GM12878 (cell line): Measurements from ENCODE around the gene ATP6V1G2. TPM values are rescaled to one million over a fixed set of nuclear protein-coding genes. Genes with fewer than 3 reads are reported as not detected.
A peak's percentile ranks its signal among the peaks of the same experiment; 100 is the strongest.

ENCODE experiments used
- ATAC-seq: fragments of 200-7000 bp; cut with Tn5 transposase; 3 replicates; pipeline ENCODE4 v1.9.1; 2020; ENCODE audit warnings: mild to moderate bottlenecking, moderate library complexity
- BruUV-seq: library from RNA; stranded (reverse); fragments of 400-500 nt; replicated peaks from 2 replicates; lab custom pipeline; 2021; lab: Mats Ljungman, UMichigan
- CTCF ChIA-PET: fragments of 300-600 bp; sonication (Branson Sonifier 250); formaldehyde crosslinking; extraction: SDS; loops from one replicate; lab custom pipeline; 2021; ENCODE audit warnings: inconsistent platforms; lab: Yijun Ruan, JAX
- POLR2A ChIA-PET: fragments of 350-600 bp; formaldehyde crosslinking; extraction: SDS; loops from one replicate; lab custom pipeline; 2021; ENCODE audit warnings: inconsistent platforms; lab: Charles Lee
- RAD21 ChIA-PET: fragments of 300-600 bp; sonication (Branson Sonifier 250); formaldehyde crosslinking; loops from one replicate; lab custom pipeline; 2023; ENCODE audit warnings: antibody characterized with exemption; ENCODE audit not compliant: unreplicated experiment; lab: Charles Lee
- SMC1A ChIA-PET: fragments of 300-600 bp; sonication (Branson Sonifier 250); formaldehyde crosslinking; loops from one replicate; lab custom pipeline; 2023; ENCODE audit not compliant: unreplicated experiment, uncharacterized antibody; lab: Charles Lee
- DNase-seq: peaks from one replicate; pipeline ENCODE4 v3.0.0-alpha.2; 2011; ENCODE audit warnings: low read depth, low spot score
- FAIRE-seq: peaks from 3 replicates; lab custom pipeline; 2011; peaks lifted over from hg19 to GRCh38; lab: Jason Lieb, UNC
- H2AFZ ChIP-seq: 2 replicates; pipeline ENCODE4 v1.6.0; 2011; ENCODE audit warnings: low read depth, low read length, control low read depth; ENCODE audit not compliant: control insufficient read depth
- H3K27ac ChIP-seq: 2 replicates; pipeline ENCODE4 v1.5.1; 2011; ENCODE audit warnings: control low read depth; ENCODE audit not compliant: control insufficient read depth, insufficient read depth
- H3K27me3 ChIP-seq, 2 experiments: replicated peaks in 1 of 2; 2 replicates each; pipeline versions ENCODE4 v1.6.0 to v1.6.1; 2011; ENCODE audit warnings: low read length in 1 of 2; ENCODE audit not compliant: control insufficient read depth in 2 of 2, insufficient read depth in 2 of 2
- H3K36me3 ChIP-seq, 2 experiments: 2 replicates each; pipeline ENCODE4 v1.5.1; 2011; ENCODE audit warnings: low read length in 1 of 2; ENCODE audit not compliant: control insufficient read depth in 2 of 2, insufficient read depth in 2 of 2
- H3K4me1 ChIP-seq: 2 replicates; pipeline ENCODE4 v1.6.1; 2011; ENCODE audit warnings: mild to moderate bottlenecking, low read length, moderate library complexity, mixed read lengths; ENCODE audit not compliant: control insufficient read depth, insufficient read depth
- H3K4me2 ChIP-seq: 2 replicates; pipeline ENCODE4 v1.6.0; 2011; ENCODE audit warnings: control low read depth; ENCODE audit not compliant: control insufficient read depth, insufficient read depth
- H3K4me3 ChIP-seq: fragments of 200-600 bp; sonication (generic); 2 replicates; pipeline ENCODE4 v1.5.1; 2016
- H3K79me2 ChIP-seq: 2 replicates; pipeline ENCODE4 v1.6.0; 2011; ENCODE audit warnings: low read length; ENCODE audit not compliant: control insufficient read depth, insufficient read depth
- H3K9ac ChIP-seq: 2 replicates; pipeline ENCODE4 v1.8.0; 2011; ENCODE audit warnings: low read length, control low read depth, mixed read lengths; ENCODE audit not compliant: control insufficient read depth, insufficient read depth
- H3K9me3 ChIP-seq: replicated peaks from 3 replicates; pipeline ENCODE4 v1.5.1; 2011; ENCODE audit warnings: mild to moderate bottlenecking, low read length; ENCODE audit not compliant: control insufficient read depth, insufficient read depth
- H4K20me1 ChIP-seq: 2 replicates; pipeline ENCODE4 v1.6.0; 2011; ENCODE audit not compliant: control insufficient read depth, insufficient read depth
- FOXK2 ChIP-seq: fragments of 450-650 bp; IDR thresholded peaks from 2 replicates; pipeline ENCODE4 v1.6.1; 2017; ENCODE audit warnings: mild to moderate bottlenecking, moderate library complexity
- IRF4 ChIP-seq: IDR thresholded peaks from 2 replicates; pipeline ENCODE4 v1.6.1; 2011; ENCODE audit warnings: low read depth, low read length
- MXI1 ChIP-seq: fragments of 150-350 bp; IDR thresholded peaks from 2 replicates; pipeline ENCODE4 v1.6.1; 2011; ENCODE audit warnings: low read depth, mild to moderate bottlenecking, inconsistent platforms, low read length, improper control_type of control experiment
- NRF1 ChIP-seq: conservative IDR thresholded peaks from 2 replicates; pipeline ENCODE4 v1.6.1; 2011; ENCODE audit warnings: mild to moderate bottlenecking, low read depth, low read length, improper control_type of control experiment
- WRNIP1 ChIP-seq: IDR thresholded peaks from 2 replicates; pipeline ENCODE4 v1.6.1; 2011; ENCODE audit warnings: low read depth, low read length, improper control_type of control experiment, borderline replicate concordance
- ZNF384 ChIP-seq: IDR thresholded peaks from 2 replicates; pipeline ENCODE4 v1.6.1; 2012; ENCODE audit warnings: low read depth, mild to moderate bottlenecking, low read length, improper control_type of control experiment, borderline replicate concordance
- WGBS: methylation state at CpG from one replicate; pipeline ENCODE4 v1.1.6; 2016; ENCODE audit warnings: low lambda C conversion rate; ENCODE audit not compliant: insufficient replicate concordance, insufficient coverage; ENCODE audit errors: missing lambda C conversion rate; 5-methylcytosine and 5-hydroxymethylcytosine counted together
- in situ Hi-C: fragments of 300-500 bp; cut with MboI; formaldehyde crosslinking; loops from 9 replicates; pipeline ENCODE4 v1.14.3; 2018; ENCODE audit warnings: mixed read lengths
- intact Hi-C: fragments of 100-400 bp; cut with micrococcal nuclease; formaldehyde crosslinking; loops from one replicate; pipeline ENCODE4 v1.14.2; 2022; ENCODE audit not compliant: unreplicated experiment
- polyA plus RNA-seq, 11 experiments: library from polyadenylated mRNA; depleted of rRNA in 4 of 11; unstranded in 6 of 11; stranded (reverse) in 5 of 11; fragments of >200 nt; fragmentation: Nextera tagmentation in 4 of 11; fragmentation: Illumina TruSeq in 1 of 11; extraction: Ambion mirVana in 4 of 11; extraction: Trizol in 1 of 11; gene quantifications; 1 replicate in 1 of 11; 2 replicates in 10 of 11; pipeline versions ENCODE4 v1.2.1 to v1.2.3, GENCODE V29; 2011 to 2016; ENCODE audit warnings: inconsistent platforms in 2 of 11, missing spikeins in 2 of 11, low read depth in 1 of 11
- total RNA-seq, 4 experiments: library from RNA; depleted of rRNA in 3 of 4; stranded (reverse); fragments of >200 nt in 3 of 4; fragmentation: Illumina TruSeq in 1 of 4; extraction: Trizol in 1 of 4; gene quantifications; 2 replicates each; pipeline versions ENCODE4 v1.2.1 to v1.2.3, GENCODE V29; 2013 to 2021
- TF ChIP-seq, protein P1 (sequence below): fragments of 450-650 bp; conservative IDR thresholded peaks from 2 replicates; pipeline ENCODE4 v1.6.1; 2017; ENCODE audit warnings: mild to moderate bottlenecking, moderate library complexity
- TF ChIP-seq, protein P2 (sequence below): fragments of 450-650 bp; IDR thresholded peaks from 2 replicates; pipeline ENCODE4 v1.6.1; 2016; ENCODE audit warnings: mild to moderate bottlenecking, moderate library complexity, borderline replicate concordance
- TF ChIP-seq, protein P3 (sequence below): fragments of 450-650 bp; IDR thresholded peaks from 2 replicates; pipeline ENCODE4 v1.6.1; 2016; ENCODE audit warnings: mild to moderate bottlenecking
- TF ChIP-seq, protein P4 (sequence below): IDR thresholded peaks from 2 replicates; pipeline ENCODE4 v1.6.1; 2011; ENCODE audit warnings: borderline replicate concordance, low read depth, mild to moderate bottlenecking, moderate library complexity, low read length; ENCODE audit not compliant: insufficient read depth, poor library complexity, severe bottlenecking

Gene ATP6V1G2
- total and polyA plus RNA-seq, 10 of the 15 experiments (the other 5 are each of a cell fraction or from before 2014, with no cell fraction given): 0.45 to 8.9 (median 2.8) TPM

DNA sequence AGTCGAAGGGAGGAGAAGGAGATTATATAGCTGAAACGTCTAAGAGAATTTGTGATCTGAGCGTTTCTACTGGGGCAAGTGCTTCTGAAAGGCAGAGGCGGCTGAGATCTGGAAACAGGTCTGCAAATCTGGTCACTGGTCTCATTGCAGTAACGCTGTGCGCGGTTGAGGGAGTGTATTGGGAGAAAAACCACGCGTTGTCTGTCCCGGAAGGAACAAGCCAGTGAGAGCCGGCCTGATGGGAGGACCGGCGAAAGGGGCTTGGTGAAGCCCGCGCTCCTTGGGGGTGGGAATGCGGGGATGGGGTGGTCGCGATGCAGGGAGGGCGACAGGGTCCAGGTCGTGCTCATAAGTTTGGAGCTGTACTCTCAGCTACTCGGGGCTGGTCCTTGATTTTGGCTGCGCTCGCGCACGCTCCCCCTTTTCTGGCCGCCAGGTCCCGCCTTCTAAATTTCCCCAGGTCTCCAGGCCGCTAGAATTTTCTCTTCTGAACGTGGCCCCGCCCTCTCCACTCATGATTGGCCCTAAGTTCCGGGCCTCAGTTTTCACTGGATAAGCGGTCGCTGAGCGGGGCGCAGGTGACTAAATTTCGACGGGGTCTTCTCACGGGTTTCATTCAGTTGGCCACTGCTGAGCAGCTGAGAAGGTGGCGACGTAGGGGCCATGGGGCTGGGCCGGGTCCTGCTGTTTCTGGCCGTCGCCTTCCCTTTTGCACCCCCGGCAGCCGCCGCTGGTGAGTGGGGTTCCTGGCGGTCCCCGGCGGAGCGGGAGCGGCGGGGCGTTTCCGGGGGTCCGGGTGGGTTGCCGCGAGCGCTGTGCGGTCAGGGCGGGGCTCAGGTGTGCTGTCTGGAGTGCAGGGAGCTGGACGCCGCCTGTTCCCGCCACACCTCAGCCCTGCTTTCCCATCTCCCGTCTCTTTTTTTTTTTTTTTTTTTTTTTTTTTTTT, 48.6 kb downstream of the ATP6V1G2 start, which contains the start of gene MICB:
Gene MICB, plus strand, starts transcription at position 615 of the 946 bp plus-strand sequence. Its CDS starts 49 bp downstream, at position 664.
- Histone ChIP-seq H3K4me1 (0 out of 2 replicates have a peak, but pooled peaks cover 2% of the 10 kb centered on the region), H4K20me1 (no peaks in the 10 kb centered on the region), H3K4me2 (peak within 1 kb of the TSS; percentile 72), H2AFZ (peak within 1 kb of the TSS; percentile 67), H3K27ac (peak within 1 kb of the TSS; percentile 30), H3K4me3 (peak within 1 kb of the TSS; percentile 76), H3K79me2 (peaks cover 88% of the 10 kb centered on the region), H3K9me3 (no peaks in the 10 kb centered on the region), H3K36me3 (no peaks in the 10 kb centered on the region), H3K27me3 (no peaks in the 10 kb centered on the region), H3K9ac (peak within 1 kb of the TSS; percentile 55; the same call in 1 of the 2 replicates)
- ATAC-seq (peak; percentile 75), FAIRE-seq (peak; percentile 86), DNase-seq (peak; percentile 46)
- SMC1A ChIA-PET: interaction anchor here (0.5 to 6.5 kb wide), 7 partner anchors 43 to 160 kb away, joined by 3 to 63 read pairs (median 3); partner anchors contain the start of gene DDX39B
- in situ Hi-C loops: no loop called here
- CTCF ChIA-PET: interaction anchor here (0.5 to 7.0 kb wide), 9 partner anchors 20 to 241 kb away, joined by 3 to 100 read pairs (median 3); partner anchors contain the start of gene DDX39B
- no TSS peak for BruUV-seq
- WGBS: under 1% methylated on average over 53 of the region's 64 CpGs
- POLR2A ChIA-PET: interaction anchor here (0.5 to 4.8 kb wide), 9 partner anchors 11 to 332 kb away, joined by 3 to 56 read pairs (median 4); partner anchors contain the start of genes ATP6V1G2, DDX39B and NCR3
- RAD21 ChIA-PET: interaction anchor here (1.4 to 6.4 kb wide), 3 partner anchors 43 to 155 kb away, joined by 3 to 72 read pairs (median 66); partner anchors contain the start of genes BAG6 and DDX39B
- intact Hi-C loops: loop anchor here (2.0 to 5.0 kb wide), 2 partner anchors 119 to 155 kb away; partner anchors contain the start of genes AIF1 and BAG6
- TF ChIP-seq FOXK2 (peak; percentile 94), ZNF384 (peak; percentile 50; the same call in 1 of the 2 replicates), MXI1 (peak; percentile 64), IRF4 (no peak), WRNIP1 (no peak), NRF1 (peak; percentile 32)
- TF ChIP-seq, protein P1, sequence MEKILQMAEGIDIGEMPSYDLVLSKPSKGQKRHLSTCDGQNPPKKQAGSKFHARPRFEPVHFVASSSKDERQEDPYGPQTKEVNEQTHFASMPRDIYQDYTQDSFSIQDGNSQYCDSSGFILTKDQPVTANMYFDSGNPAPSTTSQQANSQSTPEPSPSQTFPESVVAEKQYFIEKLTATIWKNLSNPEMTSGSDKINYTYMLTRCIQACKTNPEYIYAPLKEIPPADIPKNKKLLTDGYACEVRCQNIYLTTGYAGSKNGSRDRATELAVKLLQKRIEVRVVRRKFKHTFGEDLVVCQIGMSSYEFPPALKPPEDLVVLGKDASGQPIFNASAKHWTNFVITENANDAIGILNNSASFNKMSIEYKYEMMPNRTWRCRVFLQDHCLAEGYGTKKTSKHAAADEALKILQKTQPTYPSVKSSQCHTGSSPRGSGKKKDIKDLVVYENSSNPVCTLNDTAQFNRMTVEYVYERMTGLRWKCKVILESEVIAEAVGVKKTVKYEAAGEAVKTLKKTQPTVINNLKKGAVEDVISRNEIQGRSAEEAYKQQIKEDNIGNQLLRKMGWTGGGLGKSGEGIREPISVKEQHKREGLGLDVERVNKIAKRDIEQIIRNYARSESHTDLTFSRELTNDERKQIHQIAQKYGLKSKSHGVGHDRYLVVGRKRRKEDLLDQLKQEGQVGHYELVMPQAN: peak; percentile 65; the same call in 1 of the 2 replicates
- TF ChIP-seq, protein P2, sequence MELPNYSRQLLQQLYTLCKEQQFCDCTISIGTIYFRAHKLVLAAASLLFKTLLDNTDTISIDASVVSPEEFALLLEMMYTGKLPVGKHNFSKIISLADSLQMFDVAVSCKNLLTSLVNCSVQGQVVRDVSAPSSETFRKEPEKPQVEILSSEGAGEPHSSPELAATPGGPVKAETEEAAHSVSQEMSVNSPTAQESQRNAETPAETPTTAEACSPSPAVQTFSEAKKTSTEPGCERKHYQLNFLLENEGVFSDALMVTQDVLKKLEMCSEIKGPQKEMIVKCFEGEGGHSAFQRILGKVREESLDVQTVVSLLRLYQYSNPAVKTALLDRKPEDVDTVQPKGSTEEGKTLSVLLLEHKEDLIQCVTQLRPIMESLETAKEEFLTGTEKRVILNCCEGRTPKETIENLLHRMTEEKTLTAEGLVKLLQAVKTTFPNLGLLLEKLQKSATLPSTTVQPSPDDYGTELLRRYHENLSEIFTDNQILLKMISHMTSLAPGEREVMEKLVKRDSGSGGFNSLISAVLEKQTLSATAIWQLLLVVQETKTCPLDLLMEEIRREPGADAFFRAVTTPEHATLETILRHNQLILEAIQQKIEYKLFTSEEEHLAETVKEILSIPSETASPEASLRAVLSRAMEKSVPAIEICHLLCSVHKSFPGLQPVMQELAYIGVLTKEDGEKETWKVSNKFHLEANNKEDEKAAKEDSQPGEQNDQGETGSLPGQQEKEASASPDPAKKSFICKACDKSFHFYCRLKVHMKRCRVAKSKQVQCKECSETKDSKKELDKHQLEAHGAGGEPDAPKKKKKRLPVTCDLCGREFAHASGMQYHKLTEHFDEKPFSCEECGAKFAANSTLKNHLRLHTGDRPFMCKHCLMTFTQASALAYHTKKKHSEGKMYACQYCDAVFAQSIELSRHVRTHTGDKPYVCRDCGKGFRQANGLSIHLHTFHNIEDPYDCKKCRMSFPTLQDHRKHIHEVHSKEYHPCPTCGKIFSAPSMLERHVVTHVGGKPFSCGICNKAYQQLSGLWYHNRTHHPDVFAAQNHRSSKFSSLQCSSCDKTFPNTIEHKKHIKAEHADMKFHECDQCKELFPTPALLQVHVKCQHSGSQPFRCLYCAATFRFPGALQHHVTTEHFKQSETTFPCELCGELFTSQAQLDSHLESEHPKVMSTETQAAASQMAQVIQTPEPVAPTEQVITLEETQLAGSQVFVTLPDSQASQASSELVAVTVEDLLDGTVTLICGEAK: no peak; the same call in 1 of the 2 replicates
- TF ChIP-seq, protein P3, sequence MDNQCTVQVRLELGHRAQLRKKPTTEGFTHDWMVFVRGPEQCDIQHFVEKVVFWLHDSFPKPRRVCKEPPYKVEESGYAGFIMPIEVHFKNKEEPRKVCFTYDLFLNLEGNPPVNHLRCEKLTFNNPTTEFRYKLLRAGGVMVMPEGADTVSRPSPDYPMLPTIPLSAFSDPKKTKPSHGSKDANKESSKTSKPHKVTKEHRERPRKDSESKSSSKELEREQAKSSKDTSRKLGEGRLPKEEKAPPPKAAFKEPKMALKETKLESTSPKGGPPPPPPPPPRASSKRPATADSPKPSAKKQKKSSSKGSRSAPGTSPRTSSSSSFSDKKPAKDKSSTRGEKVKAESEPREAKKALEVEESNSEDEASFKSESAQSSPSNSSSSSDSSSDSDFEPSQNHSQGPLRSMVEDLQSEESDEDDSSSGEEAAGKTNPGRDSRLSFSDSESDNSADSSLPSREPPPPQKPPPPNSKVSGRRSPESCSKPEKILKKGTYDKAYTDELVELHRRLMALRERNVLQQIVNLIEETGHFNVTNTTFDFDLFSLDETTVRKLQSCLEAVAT: peak; percentile 55; the same call in 1 of the 2 replicates
- TF ChIP-seq, protein P4, sequence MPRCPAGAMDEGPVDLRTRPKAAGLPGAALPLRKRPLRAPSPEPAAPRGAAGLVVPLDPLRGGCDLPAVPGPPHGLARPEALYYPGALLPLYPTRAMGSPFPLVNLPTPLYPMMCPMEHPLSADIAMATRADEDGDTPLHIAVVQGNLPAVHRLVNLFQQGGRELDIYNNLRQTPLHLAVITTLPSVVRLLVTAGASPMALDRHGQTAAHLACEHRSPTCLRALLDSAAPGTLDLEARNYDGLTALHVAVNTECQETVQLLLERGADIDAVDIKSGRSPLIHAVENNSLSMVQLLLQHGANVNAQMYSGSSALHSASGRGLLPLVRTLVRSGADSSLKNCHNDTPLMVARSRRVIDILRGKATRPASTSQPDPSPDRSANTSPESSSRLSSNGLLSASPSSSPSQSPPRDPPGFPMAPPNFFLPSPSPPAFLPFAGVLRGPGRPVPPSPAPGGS: no peak
